Left cardiac atrium (tissue), 4 donors: ENCODE data around the gene MRPS27. TPM values are rescaled to one million over a fixed set of nuclear protein-coding genes. Genes with fewer than 3 reads are reported as not detected.

ENCODE experiments used
- ATAC-seq, 2 donors: fragments of 200-7000 bp; cut with Tn5 transposase; one replicate each; pipeline ENCODE4 v1.9.1; 2020; ENCODE audit warnings: mild to moderate bottlenecking in 2 of 2, moderate library complexity in 2 of 2
- DNase-seq: peaks from one replicate; pipeline ENCODE4 v3.0.0-alpha.2; 2020
- intact Hi-C, 2 donors: fragments of 100-400 bp; cut with DNase I; formaldehyde crosslinking; loops; one replicate each; pipeline versions ENCODE4 v1.14.1 to v1.15.1; 2022 to 2023
- total RNA-seq, 2 donors: library from RNA; stranded (reverse); fragmentation: NEBNext Ultra II Directional; extraction: Animal tissue kit (Norgen Biotek cat#: 25700); gene quantifications; one replicate each; pipeline ENCODE4 v1.2.1, GENCODE V29; 2021
- donor health status: DM: no; HTN: yes; CAD: no.
- donor health status: DM: no; HTN: yes; CAD: no; lungs with severe emphysema.
- donor health status: DM: yes; HTN: yes; CAD: no.
- donor health status: Dilated cardiomyopathy.

Gene MRPS27
- total RNA-seq, 2 donors from 2014 or later: 46.0 to 50.1 TPM

DNA sequence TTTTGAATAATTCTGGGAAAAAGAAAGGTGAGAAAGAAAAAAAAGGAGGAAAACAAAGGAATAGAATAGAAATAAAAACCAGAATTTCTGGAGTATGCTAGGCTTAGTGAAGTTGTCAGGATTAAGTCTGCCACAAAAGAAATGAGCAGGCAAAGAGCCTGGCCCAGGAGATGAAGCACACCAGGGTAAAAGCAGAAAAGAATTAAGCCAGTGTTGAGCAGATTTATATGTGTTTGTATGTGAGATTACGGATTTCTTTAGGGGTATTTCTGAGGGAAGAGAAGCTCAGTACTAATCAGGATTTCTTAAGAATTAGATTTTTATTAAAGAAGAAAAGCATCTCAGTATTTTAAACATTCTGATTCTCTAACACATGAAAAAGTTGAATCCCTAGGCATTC, 74.5 kb downstream of the MRPS27 start:
- no peak for DNase-seq
- intact Hi-C loops: no loop called here
- ATAC-seq: no peak

DNA sequence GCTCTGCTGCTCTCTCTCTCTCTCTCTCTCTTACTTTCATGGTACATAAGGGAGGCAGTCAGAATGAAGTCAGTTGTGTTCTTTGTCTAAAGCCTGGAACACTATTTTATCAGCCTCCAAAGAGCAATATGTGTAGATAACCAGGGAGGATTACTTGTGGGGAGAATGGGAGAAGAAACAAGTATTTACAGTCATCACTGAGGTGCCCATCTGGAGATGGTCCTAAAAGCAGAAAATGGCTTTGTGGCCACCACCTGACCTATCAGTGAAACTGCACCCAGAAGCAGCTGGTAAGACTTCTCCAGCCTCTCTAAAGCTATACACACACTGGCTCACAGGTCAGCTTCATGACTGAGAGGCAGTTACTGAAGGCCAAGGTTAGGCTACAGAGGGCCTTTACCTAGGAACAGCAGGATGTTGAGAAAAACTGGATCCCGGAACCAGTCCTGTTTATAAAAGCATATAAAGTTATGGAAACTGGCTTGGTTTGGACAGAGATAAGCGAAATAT, 75.1 kb downstream of the MRPS27 start:
- no peak for DNase-seq
- intact Hi-C loops: no loop called here
- peak; percentile 81 to 85 for ATAC-seq

DNA sequence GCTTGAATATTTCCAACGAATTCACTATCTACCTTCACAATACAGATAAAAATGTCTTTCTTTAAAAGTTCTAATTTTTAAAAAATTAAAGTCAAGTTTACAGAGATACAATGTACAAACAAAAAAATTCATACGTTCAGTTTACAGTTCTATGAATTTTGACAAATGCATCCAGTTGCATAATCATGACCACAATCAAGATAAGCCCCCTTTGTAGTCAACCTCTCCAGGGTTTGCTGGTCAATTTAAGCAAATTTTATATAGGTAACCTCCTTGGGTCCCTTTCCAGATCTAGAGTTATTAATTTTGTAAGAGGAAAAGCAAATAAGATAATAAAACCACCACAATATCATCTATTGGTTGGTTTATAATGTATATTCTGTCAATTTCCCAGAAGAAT, 76.3 kb downstream of the MRPS27 start:
- ATAC-seq (no peak), DNase-seq (no peak)
- intact Hi-C loops: no loop called here

DNA sequence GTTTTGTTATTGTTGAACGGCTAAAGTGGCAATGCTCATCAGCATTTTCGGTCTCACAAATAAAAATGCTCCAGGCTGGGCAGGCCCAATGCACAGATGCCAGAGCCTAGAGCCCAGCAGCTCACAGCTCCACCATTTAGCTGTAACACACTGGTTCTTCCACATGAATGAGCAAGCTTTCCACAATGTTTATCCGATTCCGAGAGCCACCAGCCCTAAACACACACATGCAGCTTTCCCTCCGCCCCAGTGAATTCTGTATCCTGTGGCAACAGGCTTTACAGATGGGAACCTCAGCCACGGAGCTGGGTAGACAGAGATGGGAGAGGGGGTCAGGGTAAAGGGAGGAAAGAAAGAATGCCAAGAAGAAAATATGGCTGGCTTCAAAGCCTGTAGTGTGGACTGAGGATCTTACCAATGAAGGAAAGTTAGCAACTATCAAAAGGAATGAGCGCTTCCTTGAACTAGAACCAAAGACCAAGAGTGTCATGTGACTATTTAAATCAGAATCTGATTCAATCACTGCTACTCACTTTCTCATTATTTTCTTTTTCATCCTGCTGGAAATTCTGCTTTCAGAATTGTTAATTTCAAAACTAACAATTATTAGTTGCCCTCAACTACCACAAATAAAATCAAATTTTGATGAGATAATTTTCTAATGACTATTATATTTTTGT, 77.1 kb downstream of the MRPS27 start:
- DNase-seq (no peak), ATAC-seq (no peak)
- intact Hi-C loops: no loop called here

DNA sequence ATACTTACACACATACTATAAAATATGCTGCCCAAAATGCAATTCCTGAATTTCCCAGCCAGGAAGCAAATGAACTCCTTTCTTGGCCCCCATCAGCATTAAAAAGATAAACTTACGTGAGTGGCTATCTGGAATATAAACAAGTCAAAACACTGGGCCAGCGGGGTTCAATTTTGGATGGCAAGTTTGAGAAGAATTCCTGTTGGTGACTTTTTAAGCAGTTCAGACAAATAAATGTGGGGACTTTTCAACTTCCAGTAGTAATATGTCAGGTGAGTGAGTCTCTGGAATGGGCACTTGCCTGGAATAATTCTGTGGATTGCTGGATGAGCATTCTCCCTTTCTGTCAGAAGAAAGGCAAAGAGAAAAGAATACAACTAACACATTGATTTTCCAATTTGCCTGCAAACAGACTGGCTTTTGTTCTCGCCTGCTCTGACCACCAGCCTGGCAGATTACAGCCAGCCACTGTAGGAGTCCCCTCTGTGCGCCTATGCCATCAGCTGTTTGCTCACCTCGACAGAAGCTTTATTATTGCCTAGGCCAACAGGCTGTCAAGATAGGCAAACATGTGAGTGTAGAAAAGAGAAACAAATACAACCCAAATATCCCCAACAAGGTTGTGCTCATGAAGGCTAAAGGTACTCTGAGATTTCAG, 78.6 kb downstream of the MRPS27 start:
- intact Hi-C loops: no loop called here
- ATAC-seq (no peak), DNase-seq (no peak)

DNA sequence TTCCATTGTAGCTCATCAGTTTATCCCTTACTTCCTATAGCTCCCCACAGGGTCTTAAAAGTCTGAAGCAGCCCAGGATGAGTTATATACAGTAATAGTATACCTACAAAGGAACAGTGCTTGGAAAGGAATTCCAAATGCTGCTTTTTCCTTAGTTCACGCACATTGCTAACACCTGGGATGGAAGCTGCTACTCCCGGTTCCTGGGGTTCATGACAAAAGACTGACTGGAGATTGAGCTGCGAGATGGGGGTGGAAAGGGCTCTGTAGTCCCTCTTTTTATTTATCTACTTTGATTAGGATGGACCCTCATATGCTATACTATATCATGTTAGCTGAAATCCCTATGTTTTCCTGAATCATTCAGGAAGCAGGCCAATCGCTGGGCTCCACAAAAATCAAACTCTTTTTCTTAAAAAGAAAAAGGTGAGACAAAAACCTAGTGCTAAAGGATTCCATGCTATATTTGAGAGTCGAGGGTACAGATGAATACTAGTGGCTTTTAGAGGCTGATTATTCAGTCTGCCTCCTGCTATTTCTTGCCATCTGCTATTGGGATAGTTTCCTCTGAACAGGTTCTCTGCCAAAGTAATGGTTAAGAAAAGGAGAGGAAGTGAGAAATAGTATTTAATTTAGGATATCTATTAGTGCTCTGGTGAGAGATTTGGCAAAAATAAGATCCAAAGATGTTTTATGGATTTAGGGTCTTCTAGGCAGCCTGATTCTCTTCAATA, 81.2 kb downstream of the MRPS27 start:
- intact Hi-C loops: no loop called here
- DNase-seq (no peak), ATAC-seq (no peak)

DNA sequence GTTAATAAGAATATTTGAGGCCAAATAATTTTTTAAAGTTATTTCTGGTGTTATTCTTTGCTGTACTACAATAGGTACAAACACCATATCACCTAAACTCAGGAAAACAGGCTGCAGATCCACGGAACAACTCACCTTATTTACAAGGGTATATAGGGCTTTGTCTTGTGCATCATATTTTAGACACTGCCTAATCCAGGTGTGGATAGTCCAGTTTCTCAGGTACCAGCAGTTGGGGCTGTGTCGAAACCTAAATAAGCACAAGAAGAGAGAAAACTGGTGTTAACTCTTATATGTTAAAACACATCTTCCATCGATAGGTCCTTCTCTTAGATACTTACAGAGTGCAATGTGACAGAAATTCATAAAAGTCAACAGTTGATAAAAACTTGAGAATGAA, 82.2 kb downstream of the MRPS27 start:
- DNase-seq (no peak), ATAC-seq (no peak)
- intact Hi-C loops: no loop called here

DNA sequence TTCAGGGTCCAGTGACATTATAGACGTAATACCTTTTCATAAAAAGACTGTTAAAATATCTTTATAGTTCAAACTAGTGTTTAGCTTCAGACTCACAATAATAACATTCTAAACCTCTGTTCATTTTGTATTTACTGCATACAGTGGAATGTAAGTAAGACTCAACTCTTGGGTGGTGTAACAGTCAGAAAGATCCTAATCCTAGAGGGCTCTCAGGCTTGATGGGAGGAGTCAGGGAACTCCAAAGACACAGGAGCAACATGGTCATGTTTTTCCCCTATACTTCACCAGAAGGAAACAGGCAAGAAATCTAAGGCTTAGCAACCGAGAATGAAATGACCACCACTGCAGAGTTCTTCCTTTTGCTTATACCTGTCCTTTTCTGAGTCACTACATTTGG, 82.6 kb downstream of the MRPS27 start:
- no peak for ATAC-seq
- intact Hi-C loops: no loop called here
- DNase-seq: no peak

DNA sequence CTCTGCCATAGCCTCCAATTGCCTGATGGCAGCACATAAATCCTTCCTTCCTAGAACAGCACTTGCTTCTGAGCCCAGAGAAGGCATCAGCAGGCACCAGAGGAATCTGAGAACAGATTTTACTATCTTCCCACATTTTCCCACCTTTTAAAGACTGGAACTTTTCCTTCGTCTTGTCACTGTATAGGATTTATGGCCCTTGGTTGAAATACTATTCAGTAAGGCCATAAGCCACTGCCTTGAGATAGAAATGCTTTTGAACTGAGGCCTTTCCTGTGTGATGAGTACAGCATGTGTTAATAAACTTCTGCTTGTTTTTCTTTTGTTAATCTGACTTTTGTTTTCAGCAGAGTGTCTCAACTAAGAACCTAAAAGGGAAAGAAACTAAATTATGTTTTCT, 84.3 kb downstream of the MRPS27 start:
- ATAC-seq (no peak), DNase-seq (no peak)

DNA sequence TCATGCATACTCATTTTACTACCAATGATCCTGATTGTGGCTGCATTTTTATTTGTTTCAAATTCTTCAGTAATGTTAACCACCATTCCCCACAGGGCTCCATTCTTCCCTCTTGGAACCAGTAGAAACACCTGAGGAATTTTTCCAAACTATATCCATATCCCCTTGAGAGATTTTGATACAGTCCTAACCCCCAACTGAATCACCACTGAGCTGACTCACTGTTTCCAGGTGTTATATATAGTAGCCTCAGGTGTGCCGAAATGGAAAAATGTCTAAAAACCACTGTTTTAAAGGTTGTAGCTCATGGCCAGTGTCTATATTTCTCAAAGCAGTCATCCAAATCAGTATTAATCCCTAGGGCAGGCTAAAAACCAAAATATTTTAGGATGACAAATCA, 85.2 kb downstream of the MRPS27 start:
- intact Hi-C loops: no loop called here
- DNase-seq (no peak), ATAC-seq (no peak)

More for the DNA sequence above, 84.3 kb downstream of the MRPS27 start:
- intact Hi-C loops: no loop called here

DNA sequence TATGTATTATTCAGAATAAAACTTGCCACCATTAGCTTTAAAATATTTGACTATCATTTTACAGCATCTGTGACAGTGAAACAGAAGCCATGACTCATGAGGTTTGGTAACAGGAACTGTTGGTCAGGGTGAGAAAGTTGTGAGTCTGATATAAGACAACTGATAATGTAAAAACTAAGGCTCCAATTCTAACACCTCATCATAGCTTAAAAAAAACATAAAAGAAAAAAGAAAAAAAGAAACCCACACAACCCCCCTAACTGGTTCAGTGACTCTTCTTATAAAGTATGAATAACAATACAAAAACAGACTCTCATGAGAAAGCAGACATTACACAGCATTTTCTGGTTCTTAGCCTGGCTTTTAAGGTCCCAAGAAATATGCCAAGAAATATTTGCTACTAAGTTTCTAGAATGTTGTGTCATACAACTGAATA, 85.8 kb downstream of the MRPS27 start:
- intact Hi-C loops: no loop called here
- peak; percentile 67 to 86 for ATAC-seq
- DNase-seq: no peak

DNA sequence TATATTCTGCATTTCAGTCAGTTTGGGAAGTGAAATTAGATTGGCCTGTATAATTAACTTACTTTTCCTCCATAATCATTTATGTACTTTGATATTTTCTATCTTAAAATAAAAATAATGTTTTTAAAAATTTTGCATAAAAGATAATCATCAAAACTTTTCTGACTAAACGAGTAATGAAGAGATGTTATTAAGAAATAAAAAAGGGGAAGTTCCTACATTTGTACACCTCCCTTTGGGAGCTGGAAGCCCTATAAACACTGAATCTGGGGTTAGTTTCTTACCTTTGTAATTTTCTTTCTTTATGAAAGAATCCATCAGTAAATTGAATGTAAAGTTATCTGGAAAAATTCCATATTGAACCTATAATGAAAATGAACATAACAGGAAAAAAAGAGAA, 86.2 kb downstream of the MRPS27 start:
- ATAC-seq (no peak), DNase-seq (no peak)
- intact Hi-C loops: no loop called here

DNA sequence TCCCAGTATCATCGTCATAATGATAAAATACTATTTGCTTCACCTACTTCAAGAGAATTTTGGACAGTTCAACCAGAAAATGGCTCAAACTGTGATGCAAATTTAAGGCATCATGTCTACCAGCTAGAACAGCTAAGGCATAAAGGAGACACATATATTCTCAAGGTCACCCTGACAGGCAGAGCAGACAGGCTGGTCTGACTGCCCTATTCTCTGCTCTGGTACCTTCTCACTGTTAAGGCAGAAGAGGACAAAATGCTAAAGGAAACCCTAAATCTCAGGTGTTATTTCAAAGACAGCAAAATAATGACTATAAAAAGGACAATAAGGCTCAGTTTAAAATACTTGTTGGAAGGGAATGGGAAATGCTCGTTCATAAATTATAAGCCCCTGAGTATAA, 87.2 kb downstream of the MRPS27 start:
- ATAC-seq: no peak
- DNase-seq: no peak
- intact Hi-C loops: no loop called here

DNA sequence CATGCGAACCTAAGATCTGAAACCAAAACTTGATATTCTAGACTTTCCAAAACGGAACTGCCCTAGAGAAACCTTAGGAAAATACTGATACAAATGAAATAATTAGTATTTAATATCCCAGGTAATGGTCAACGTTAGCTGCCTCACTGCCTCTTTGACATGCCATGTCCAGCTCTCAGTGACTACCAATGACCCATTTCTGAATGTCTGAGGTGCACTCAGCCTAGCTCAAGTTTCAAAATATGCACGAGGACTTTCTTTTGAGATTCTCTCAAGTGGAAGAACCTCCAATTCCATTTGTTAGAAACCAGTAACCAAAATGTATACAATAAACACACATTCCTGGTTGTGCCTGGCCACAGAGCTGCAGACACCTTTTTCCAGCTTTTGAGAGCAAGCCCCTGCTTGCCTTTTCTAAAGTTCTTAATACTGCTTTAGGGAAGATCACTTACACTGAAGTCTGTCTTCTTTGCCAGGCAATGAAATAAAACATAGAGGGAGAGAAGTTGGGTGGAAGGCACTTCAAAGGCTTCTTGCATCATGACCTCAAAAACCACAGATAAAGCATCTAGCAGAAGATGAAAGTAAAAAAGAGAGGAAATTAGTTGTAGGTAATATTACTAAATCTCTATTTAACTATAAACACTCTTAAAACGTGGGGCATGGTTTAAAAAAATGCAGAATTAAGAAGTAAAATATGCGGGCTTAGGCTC, 87.9 kb downstream of the MRPS27 start:
- ATAC-seq: no peak
- intact Hi-C loops: no loop called here
- DNase-seq: no peak

DNA sequence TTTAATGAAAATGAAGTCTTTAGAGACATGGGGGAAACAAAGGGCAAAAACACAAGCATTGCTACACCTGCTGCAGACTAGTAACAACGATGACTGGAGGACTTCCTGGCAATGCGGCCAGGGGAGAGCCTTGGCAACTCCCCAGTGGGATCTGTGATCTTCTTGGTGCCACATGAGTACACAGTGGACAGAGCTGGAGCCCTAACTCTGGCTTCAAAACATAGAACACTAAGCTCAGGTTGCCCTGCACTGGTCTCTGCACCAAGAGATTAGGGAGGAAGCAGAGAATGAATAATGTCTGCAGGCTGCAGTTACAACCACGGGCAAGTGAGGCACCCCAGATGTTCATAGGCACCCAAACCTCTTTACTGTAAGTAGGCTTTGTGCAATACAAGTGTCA, 91.1 kb downstream of the MRPS27 start:
- intact Hi-C loops: no loop called here
- DNase-seq (no peak), ATAC-seq (peak; percentile 49 to 67)

DNA sequence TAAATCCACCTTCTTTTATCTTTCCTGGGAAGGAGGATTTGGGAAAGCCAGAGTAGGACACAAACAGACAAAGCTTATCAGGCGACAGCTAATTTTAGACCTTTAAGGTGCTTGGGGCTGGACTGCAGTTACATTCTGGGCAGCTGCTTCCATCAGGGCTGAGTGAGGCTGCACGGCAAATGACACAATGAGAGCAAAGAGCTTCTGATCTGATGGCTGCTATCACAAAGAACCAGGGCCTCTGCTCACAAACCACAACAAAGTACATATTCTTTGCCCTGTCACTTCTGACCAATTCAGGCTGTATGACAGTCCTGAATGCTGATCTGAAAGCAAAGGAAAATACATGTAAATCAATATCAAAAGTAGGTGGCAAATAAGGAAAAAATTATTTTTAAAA, 93.1 kb downstream of the MRPS27 start:
- DNase-seq: no peak
- peak; percentile 64 to 81 for ATAC-seq
- intact Hi-C loops: no loop called here

DNA sequence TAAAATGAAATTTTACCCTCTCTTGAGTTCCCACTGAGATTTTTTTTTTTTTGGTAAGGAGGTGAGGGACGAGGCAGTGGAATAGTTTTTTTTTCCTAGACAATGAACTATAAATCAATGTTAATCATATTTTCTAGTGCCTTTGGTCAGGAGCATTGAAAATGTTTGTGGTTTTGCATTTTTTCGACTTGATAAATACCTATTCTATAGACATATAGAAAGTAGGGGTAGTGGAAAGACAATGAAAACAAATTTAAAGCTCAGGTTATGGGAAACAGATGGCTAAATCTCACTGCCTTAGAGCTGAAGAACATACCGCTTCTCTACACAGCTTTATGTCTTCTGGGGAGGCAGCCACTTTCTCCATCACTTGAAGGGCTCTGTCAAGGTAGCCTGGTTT, 94.3 kb downstream of the MRPS27 start:
- intact Hi-C loops: no loop called here
- no peak for ATAC-seq
- no peak for DNase-seq

DNA sequence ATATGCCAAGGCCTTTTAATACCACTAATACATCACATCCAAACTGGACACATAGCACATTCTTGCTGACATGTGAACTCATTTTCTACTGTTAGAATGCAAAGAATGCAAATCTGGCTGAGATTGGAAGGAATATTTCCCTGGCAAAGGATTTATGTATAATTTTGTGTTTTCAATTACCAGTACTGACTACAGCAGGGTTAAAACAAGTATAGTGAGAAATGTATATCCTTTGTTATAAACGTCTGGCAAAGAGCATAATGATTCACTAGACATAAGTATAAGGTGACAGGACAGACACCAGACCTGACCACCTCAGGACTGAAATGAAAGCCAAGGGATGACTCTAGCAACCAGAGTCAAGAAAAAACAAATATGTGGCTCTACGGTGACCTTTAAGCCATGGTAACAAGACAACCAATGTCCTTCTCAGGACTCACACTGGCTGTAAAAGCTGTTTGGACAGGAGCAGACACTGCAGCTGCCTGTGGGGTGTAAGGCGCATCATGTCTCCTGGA, 95.0 kb downstream of the MRPS27 start:
- DNase-seq (no peak), ATAC-seq (peak in 1 of 2 donors; percentile 22)
- intact Hi-C loops: no loop called here

DNA sequence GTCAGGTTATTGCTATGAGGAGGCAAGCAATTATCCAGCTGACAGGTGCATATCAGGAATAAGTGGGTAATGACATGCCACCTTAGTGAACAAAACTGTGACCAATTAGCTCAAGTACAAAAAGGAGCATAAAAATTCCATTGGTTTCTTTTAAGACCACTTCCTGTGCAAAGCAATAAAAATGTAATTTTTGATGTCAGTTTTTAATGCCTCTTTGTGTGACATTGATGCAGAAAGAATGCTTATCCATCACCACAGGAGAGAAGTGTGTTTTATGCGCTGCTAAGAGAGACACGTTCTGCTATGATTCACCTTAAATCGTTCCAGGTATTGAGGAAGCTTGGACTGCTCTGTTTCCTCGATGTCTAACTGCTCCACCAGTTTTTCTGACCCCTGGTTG, 96.7 kb downstream of the MRPS27 start:
- intact Hi-C loops: no loop called here
- no peak for ATAC-seq
- DNase-seq: no peak

DNA sequence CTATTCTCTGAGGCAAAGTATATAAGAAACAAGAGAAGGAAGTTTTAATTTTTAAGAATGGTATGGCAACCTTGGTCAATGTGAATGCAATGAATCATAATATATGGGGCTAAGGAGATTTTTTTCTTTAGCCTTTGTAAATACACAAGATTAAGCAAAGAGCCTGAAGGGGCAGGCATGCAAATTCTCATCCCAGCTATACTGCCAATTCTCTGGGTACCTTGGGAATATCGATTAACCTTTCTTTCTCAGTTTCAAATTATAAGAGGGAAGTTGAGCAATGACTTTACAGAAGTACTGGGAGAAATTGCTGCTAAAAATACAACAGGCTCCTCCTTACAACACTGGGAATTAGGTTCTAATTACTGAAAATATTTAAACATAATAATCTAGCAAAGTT, 97.5 kb downstream of the MRPS27 start:
- no peak for ATAC-seq
- intact Hi-C loops: no loop called here

More for the DNA sequence above, 97.5 kb downstream of the MRPS27 start:
- DNase-seq: no peak
